Measurements from ENCODE around the gene KRTAP10-2. TPM values are rescaled to one million over a fixed set of nuclear protein-coding genes. Genes with fewer than 3 reads are reported as not detected.

KRTAP10-2 gene
- polyA plus RNA-seq, 1 donor (not counting 4 experiments of a cell fraction or from before 2014, with no cell fraction given): not detected

DNA sequence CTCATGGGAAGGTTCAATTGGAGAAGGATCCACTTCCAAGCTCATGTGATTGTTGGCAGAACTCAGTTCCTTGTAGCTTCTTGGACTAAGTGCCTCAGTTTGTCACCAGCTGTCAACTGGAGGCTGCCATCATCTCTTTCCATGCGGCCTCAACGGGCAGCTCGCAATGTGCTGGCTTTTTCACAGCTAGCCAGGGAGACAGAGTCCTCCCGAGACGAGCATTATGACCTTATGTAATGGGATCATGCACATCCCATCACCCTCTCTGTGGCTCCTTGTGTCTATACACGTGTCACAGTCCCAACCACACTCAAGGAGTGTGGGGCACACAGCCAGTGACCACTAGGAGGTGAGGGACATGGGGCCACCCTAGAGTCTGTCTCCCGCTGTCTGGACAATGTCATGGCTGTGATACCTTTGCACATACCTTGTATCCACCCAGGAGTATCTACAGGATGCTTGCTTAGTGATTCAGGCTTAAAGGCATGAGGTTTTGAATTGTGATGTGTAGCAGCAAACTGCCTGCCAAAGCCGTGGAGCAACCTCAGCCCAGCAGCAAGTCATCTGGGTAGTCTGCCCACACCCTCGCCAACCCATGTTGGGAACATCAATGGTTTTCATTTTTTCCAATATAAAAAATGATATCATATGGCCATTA is 44.9 kb upstream of the KRTAP10-2 start:
- Histone ChIP-seq H3K36me3 (ENCODE audit: control insufficient read depth in 2 of 2, extremely low read depth in 1 of 2, insufficient read depth in 2 of 2, low read length in 2 of 2) (no peaks in the 10 kb centered on the region), H3K79me2 (ENCODE audit: control insufficient read depth, insufficient read depth, low read length) (no peaks in the 10 kb centered on the region), H3K9me3 (ENCODE audit: control insufficient read depth, low read depth, low read length) (no peaks in the 10 kb centered on the region), H4K20me1 (ENCODE audit: control insufficient read depth, extremely low read depth, insufficient read depth, low read length) (no peaks in the 10 kb centered on the region), H3K9me1 (ENCODE audit: control insufficient read depth, extremely low read depth, insufficient read depth, low read length) (no peaks in the 10 kb centered on the region), H3K27ac (ENCODE audit: control insufficient read depth, insufficient read depth, low read length) (no peak overlapping the region), H3K4me1 (ENCODE audit: control insufficient read depth, extremely low read depth, insufficient read depth, low read length) (peaks cover 7% of the 10 kb centered on the region), H2AFZ (ENCODE audit: control insufficient read depth, low read length) (no peak overlapping the region), H3K27me3 (ENCODE audit: control insufficient read depth, extremely low read depth, insufficient read depth, low read length) (no peaks in the 10 kb centered on the region), H3K4me2 (ENCODE audit: control insufficient read depth, extremely low read depth, insufficient read depth, low read depth, low read length) (no peak overlapping the region), H3K9ac (ENCODE audit: control insufficient read depth, extremely low read depth, insufficient read depth, low read length) (no peak overlapping the region), H3K4me3 (ENCODE audit: control insufficient read depth in 2 of 3, extremely low read depth in 1 of 3, insufficient read depth in 2 of 3, low read depth in 1 of 3, low read length in 3 of 3) (no peak overlapping the region)
- peak; percentile 74 for FAIRE-seq
- TF ChIP-seq CTCF (optimal IDR thresholded peaks at IDR 0.05 in 1 of 3, IDR thresholded peaks at IDR 0.05 in 1 of 3, conservative IDR thresholded peaks at IDR 0.05 in 1 of 3; ENCODE audit: extremely low read depth in 1 of 3, insufficient read depth in 2 of 3, low read length in 3 of 3) (no peak), EZH2 (IDR thresholded peaks at IDR 0.05; ENCODE audit: low read length) (no peak)
- no peak for DNase-seq (ENCODE audit: low read depth, low spot score)
- dilution Hi-C loops (cut with MboI; ENCODE audit: extremely low pct_ligation_motif_present, low sequenced_read_pairs): no loop called here

GRCh38 chr21:44595524-44595923 is 44.2 kb upstream of the KRTAP10-2 start:
- H3K36me3 ChIP-seq (ENCODE audit: control insufficient read depth in 2 of 2, extremely low read depth in 1 of 2, insufficient read depth in 2 of 2, low read length in 2 of 2): no peaks in the 10 kb centered on the region
- H3K79me2 ChIP-seq (ENCODE audit: control insufficient read depth, insufficient read depth, low read length): no peaks in the 10 kb centered on the region
- FAIRE-seq (no peak), DNase-seq (ENCODE audit: low read depth, low spot score) (no peak)
- no peaks in the 10 kb centered on the region for H3K9me3 ChIP-seq (ENCODE audit: control insufficient read depth, low read depth, low read length)
- no peak overlapping the region for H3K4me3 ChIP-seq (ENCODE audit: control insufficient read depth in 2 of 3, extremely low read depth in 1 of 3, insufficient read depth in 2 of 3, low read depth in 1 of 3, low read length in 3 of 3)
- H3K27ac ChIP-seq (ENCODE audit: control insufficient read depth, insufficient read depth, low read length): no peak overlapping the region
- no peak overlapping the region for H3K4me2 ChIP-seq (ENCODE audit: control insufficient read depth, extremely low read depth, insufficient read depth, low read depth, low read length)
- H2AFZ ChIP-seq (ENCODE audit: control insufficient read depth, low read length): no peak overlapping the region
- no peak overlapping the region for H3K9ac ChIP-seq (ENCODE audit: control insufficient read depth, extremely low read depth, insufficient read depth, low read length)
- dilution Hi-C loops (cut with MboI; ENCODE audit: extremely low pct_ligation_motif_present, low sequenced_read_pairs): no loop called here
- H3K9me1 ChIP-seq (ENCODE audit: control insufficient read depth, extremely low read depth, insufficient read depth, low read length): no peaks in the 10 kb centered on the region
- H3K4me1 ChIP-seq (ENCODE audit: control insufficient read depth, extremely low read depth, insufficient read depth, low read length): peaks cover 7% of the 10 kb centered on the region
- no peak for TF ChIP-seq EZH2 (IDR thresholded peaks at IDR 0.05; ENCODE audit: low read length)
- TF ChIP-seq CTCF (optimal IDR thresholded peaks at IDR 0.05 in 1 of 3, IDR thresholded peaks at IDR 0.05 in 1 of 3, conservative IDR thresholded peaks at IDR 0.05 in 1 of 3; ENCODE audit: extremely low read depth in 1 of 3, insufficient read depth in 2 of 3, low read length in 3 of 3): no peak
- no peaks in the 10 kb centered on the region for H4K20me1 ChIP-seq (ENCODE audit: control insufficient read depth, extremely low read depth, insufficient read depth, low read length)
- H3K27me3 ChIP-seq (ENCODE audit: control insufficient read depth, extremely low read depth, insufficient read depth, low read length): no peaks in the 10 kb centered on the region
